HG03135 (cell line): ENCODE results near the gene ATF7IP.
A peak's percentile ranks its signal among the peaks of the same experiment; 100 is the strongest.
"Not testable (repeated sequence)": the region's sequence is repeated elsewhere in the genome, so short reads cannot be mapped to it uniquely, and the experiment has no call there.

Experiments
- ATAC-seq: cut with Tn5 transposase; IDR thresholded peaks from one replicate; pipeline ENCODE4 v1.9.1; 2021; ENCODE audit warnings: mild to moderate bottlenecking, moderate library complexity; ENCODE audit not compliant: unreplicated experiment

Gene ATF7IP

DNA sequence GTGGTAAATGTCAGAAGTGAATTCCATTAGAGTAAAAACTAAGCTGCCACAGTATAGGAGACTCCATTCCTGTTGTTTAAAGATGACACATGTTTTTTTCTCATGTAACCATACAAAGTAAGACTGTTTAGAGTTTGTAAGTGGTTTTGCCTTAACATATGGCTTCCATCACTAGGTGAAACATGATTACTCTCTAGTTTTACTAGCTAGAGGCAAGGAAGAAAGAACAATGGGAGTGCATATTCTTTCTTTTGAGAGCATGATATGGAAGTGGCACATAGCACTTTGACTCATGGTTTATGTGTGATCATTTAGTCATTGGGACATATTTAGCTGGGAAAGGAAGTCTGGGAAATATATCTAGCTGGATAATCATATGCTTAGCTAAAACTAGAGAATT lies 7.7 kb downstream of the ATF7IP start:
- no peak for ATAC-seq

GRCh38 chr12:14379508-14379907 lies 14.0 kb downstream of the ATF7IP start:
- no peak for ATAC-seq

- peak; percentile 92 for ATAC-seq
These were observed 19.5 kb downstream of the ATF7IP start for GRCh38 chr12:14384783-14385638.

DNA sequence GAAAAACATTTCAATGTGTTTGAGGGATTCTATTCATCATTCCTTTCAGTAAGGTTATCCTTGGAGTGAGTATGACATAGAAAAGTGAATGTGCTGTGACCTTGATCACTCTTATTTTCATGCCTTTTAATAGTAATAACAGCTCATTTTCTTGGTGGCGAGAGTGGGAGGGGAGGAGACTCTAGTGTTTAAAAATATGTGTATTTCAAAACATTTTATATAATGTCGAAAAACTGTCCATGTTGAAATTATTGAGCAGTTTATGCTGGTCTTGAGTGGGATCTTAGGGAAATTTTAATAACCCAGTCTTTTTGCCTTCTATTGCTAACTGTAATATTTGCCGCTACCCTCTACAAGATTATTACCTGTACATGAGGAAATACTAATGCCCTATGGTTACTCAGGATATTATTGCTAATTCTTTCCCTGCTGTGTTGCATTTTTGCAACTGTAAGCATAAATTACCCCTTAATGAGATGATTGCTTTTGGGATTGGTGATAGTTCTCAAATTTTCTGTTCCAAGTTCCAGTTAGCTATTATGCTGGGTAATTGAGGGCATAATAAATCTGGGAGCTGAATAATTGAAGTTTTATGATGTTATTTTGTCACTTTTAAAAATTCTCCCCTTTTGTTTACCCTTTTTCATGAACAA lies 21.9 kb downstream of the ATF7IP start:
- no peak for ATAC-seq

GRCh38 chr12:14390449-14390848 lies 25.0 kb downstream of the ATF7IP start:
- no peak for ATAC-seq

GRCh38 chr12:14390870-14391530 lies 25.5 kb downstream of the ATF7IP start:
- no peak for ATAC-seq

- no peak for ATAC-seq
These were observed 28.3 kb downstream of the ATF7IP start for GRCh38 chr12:14393751-14394150.

GRCh38 chr12:14394317-14395073 lies 29.0 kb downstream of the ATF7IP start:
- peak; percentile 67 for ATAC-seq

DNA sequence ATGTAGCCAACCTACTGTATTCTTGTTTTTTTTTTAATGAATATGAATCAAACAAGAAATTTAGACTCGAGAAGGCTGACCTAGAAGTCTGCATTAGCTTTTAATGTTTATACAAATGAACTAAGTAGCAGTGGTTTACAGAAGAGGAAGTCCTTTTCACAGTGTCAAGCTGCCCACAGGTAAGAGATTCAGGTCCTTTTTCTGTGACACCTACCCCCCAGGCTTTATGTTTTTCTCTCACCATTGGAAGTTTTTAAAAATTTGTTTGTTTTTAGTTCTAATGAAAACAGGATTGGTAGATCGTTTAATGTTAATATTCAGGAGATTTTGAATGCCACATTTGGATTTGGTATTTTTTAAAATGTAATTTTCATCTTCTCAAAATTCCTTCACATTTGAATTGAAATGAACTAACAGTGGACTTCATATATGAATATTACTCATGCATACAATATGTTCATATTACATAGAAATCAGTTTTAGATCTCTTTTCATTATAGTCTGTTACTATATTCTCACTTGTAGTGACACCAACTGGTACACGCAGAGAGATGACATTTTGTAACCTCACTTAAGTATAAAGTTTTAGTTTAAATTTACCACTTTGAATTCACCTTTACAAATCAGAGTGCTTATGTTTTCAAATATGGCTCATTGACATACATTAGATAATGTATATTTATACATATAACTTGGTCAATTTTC lies 29.7 kb downstream of the ATF7IP start:
- peak; percentile 52 for ATAC-seq

- ATAC-seq = peak; percentile 56
These were observed 30.6 kb downstream of the ATF7IP start for GRCh38 chr12:14396071-14396470.

GRCh38 chr12:14399871-14400270 lies 34.4 kb downstream of the ATF7IP start:
- ATAC-seq = no peak

DNA sequence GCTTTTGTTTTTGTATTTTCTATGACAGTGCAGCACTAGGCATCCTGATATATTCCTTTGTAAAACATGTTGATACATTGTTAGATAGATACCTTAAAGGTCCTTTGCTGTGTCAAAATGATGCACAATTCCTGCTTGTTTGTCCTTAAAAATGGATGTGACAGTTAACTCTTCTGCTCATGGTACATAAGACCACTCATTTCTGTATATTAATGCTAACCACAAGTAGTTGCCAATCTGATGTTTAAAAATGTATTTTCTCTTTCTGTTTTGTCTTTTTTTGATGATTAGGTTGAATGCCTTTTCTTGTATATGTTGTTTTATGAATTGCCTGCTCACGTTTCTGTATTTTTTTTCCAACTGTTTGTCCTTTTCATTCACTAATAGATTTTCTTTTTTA lies 35.1 kb downstream of the ATF7IP start:
- ATAC-seq = no peak

- not testable (repeated sequence) for ATAC-seq
These were observed 35.8 kb downstream of the ATF7IP start for GRCh38 chr12:14401267-14401666.

DNA sequence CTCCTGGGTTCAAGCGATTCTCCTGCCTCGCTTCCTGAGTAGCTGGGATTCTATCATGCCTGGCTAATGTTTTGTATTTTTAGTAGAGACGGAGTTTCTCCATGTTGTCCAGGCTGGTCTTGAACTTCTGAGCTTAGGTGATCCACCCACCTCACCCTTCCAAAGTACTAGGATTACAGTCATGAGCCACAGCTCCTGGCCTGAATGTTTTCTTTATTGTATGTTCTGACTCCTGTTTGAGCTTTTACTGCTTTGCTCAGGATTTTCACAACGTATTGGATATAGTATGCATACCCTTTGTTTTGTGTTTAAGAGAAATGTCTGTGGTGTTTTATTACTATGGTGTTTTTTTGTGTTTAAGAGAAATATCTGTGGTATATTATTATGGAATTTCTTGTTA lies 37.2 kb downstream of the ATF7IP start:
- no peak for ATAC-seq

- no peak for ATAC-seq
These were observed 37.8 kb downstream of the ATF7IP start for GRCh38 chr12:14403293-14403692.

- ATAC-seq = peak; percentile 64
These were observed 38.3 kb downstream of the ATF7IP start for GRCh38 chr12:14403711-14404196.

DNA sequence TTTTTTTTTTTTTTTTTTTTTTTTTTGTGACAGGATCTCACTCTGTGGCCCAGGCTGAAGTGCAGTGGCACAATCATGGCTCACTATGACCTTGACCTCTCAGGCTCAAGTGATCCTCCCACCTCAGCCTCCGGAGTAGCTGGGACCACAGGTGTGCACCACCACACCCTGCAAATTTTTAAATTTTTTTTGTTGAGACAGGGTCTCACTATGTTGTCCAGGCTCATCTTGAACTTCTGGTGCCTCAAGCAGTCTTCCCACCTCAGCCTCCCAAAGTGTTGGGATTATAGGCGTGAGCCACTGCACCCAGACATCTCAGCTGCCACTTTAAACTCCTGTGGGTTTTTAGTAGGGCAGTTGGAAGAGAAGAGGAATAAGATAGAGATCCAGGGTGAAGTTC lies 39.9 kb downstream of the ATF7IP start:
- ATAC-seq = not testable (repeated sequence)

- no peak for ATAC-seq
These were observed 42.7 kb downstream of the ATF7IP start for GRCh38 chr12:14408208-14408607.

- ATAC-seq = no peak
These were observed 44.7 kb downstream of the ATF7IP start for GRCh38 chr12:14410177-14410576.

DNA sequence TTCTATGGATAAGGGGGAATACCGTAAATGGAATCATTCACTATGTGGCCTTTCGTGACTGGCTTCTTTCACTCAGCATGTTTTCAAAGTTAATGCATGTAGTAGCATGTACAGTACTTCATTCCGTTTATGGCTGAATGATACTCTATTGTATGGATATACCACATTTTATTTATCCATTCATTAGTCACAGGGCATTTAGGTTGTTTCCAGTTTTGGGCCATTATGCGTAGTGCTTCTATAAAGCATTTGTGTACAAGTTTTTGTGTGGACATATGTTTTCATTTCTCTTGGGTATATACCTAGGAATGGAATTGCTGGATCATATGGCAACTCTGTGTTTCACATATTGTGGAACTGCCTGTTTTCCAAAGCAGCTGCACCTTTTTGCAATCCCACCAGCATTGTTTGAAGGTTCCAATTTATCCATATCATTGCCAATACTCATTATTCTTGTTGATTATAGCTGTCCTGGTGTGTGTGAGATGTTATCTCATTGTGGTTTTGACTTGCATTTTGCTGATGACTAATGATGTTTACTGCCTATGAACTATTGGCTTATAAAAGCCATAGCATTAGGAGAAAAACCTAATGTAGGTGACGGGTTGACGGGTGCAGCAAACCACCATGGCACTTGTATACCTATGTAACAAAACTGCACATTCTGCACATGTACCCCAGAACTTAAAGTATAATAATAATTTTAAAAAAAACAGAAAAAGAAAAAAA lies 45.5 kb downstream of the ATF7IP start:
- no peak for ATAC-seq
